K562 (cell line): ENCODE results near the gene CCDC192. TPM values are rescaled to one million over a fixed set of nuclear protein-coding genes. Genes with fewer than 3 reads are reported as not detected.
A peak's percentile ranks its signal among the peaks of the same experiment; 100 is the strongest.
"Not testable (repeated sequence)": the region's sequence is repeated elsewhere in the genome, so short reads cannot be mapped to it uniquely, and the experiment has no call there.

Experiments
- ATAC-seq: fragments of 200-7000 bp; cut with Tn5 transposase; 3 replicates; pipeline ENCODE4 v1.9.1; 2020; ENCODE audit warnings: moderate library complexity
- BruUV-seq: library from RNA; stranded (reverse); fragments of 400-500 nt; replicated peaks from 2 replicates; lab custom pipeline; 2021; lab: Mats Ljungman, UMichigan
- CTCF ChIA-PET: fragments of 300-600 bp; formaldehyde crosslinking; extraction: SDS; loops from one replicate; lab custom pipeline; 2021; ENCODE audit warnings: low intra/inter-chr PET ratio; lab: Yijun Ruan, JAX
- POLR2A ChIA-PET: fragments of 300-600, 350-650 bp; sonication (Branson Sonifier 250); formaldehyde crosslinking; extraction: SDS; loops from one replicate; lab custom pipeline; 2021; ENCODE audit warnings: antibody characterized with exemption, inconsistent platforms; lab: Yijun Ruan, JAX
- DNase-seq, 4 experiments: peaks; one replicate each; pipeline versions ENCODE4 v3.0.0 to v3.0.0-alpha.2; 2011 to 2018; ENCODE audit warnings: low spot score in 3 of 4, mixed read lengths in 3 of 4; ENCODE audit errors: extremely low read depth in 1 of 4
- FAIRE-seq: peaks from 2 replicates; lab custom pipeline; 2011; peaks lifted over from hg19 to GRCh38; lab: Jason Lieb, UNC
- H2AFZ ChIP-seq: 2 replicates; pipeline ENCODE4 v1.6.0; 2011; ENCODE audit warnings: low read depth, low read length, control low read depth, inconsistent platforms
- H3K27ac ChIP-seq: fragments of 200-600 bp; 3 replicates; pipeline ENCODE4 v1.8.0; 2011; ENCODE audit warnings: low read depth, mild to moderate bottlenecking, control low read depth, inconsistent platforms, low read length, moderate library complexity, mixed read lengths; ENCODE audit errors: extremely low read depth
- H3K27me3 ChIP-seq, 2 experiments: fragments of 300-600 bp in 1 of 2; 2 replicates in 1 of 2; 3 replicates in 1 of 2; pipeline versions ENCODE4 v1.6.0 to v1.8.0; 2011; ENCODE audit warnings: inconsistent platforms in 2 of 2, low read length in 2 of 2, mild to moderate bottlenecking in 1 of 2, mixed read lengths in 1 of 2, moderate library complexity in 1 of 2; ENCODE audit not compliant: control insufficient read depth in 2 of 2, insufficient read depth in 2 of 2
- H3K36me3 ChIP-seq: fragments of 300-600 bp; 3 replicates; pipeline ENCODE4 v1.8.0; 2011; ENCODE audit warnings: mild to moderate bottlenecking, low read length, inconsistent platforms; ENCODE audit not compliant: control insufficient read depth, insufficient read depth
- H3K4me1 ChIP-seq, 2 experiments: fragments of 200-600 bp in 1 of 2; replicated peaks in 1 of 2; 2 replicates in 1 of 2; 3 replicates in 1 of 2; pipeline versions ENCODE4 v1.5.1 to v1.8.0; 2011; ENCODE audit warnings: inconsistent platforms in 2 of 2, low read length in 2 of 2, mild to moderate bottlenecking in 1 of 2, mixed read lengths in 1 of 2, moderate library complexity in 1 of 2; ENCODE audit not compliant: control insufficient read depth in 2 of 2, insufficient read depth in 2 of 2
- H3K4me2 ChIP-seq: 2 replicates; pipeline ENCODE4 v1.6.1; 2011; ENCODE audit warnings: low read length, control low read depth, inconsistent platforms, mixed read lengths; ENCODE audit not compliant: insufficient read depth
- H3K4me3 ChIP-seq: fragments of 200-600 bp; sonication (generic), shearing (Covaris generic); 2 replicates; pipeline ENCODE4 v1.5.1; 2016; ENCODE audit warnings: control low read depth, inconsistent platforms
- H3K79me2 ChIP-seq: fragments of 200-600 bp; 3 replicates; pipeline ENCODE4 v1.8.0; 2011; ENCODE audit warnings: low read length, inconsistent platforms; ENCODE audit not compliant: control insufficient read depth, insufficient read depth
- H3K9ac ChIP-seq, 2 experiments: 2 replicates each; pipeline versions ENCODE4 v1.6.0 to v1.6.1; 2011; ENCODE audit warnings: low read depth in 2 of 2, low read length in 2 of 2, control low read depth in 1 of 2, inconsistent platforms in 1 of 2, mild to moderate bottlenecking in 1 of 2, mixed read lengths in 1 of 2; ENCODE audit not compliant: insufficient read depth in 1 of 2
- H3K9me1 ChIP-seq: one replicate; pipeline ENCODE4 v1.6.0; 2011; ENCODE audit warnings: inconsistent platforms, mild to moderate bottlenecking, low read length, moderate library complexity; ENCODE audit not compliant: control insufficient read depth, insufficient read depth
- H3K9me3 ChIP-seq: replicated peaks from 2 replicates; pipeline ENCODE4 v1.5.1; 2011; ENCODE audit warnings: low read depth, low read length, inconsistent platforms; ENCODE audit not compliant: control insufficient read depth, insufficient read depth
- H4K20me1 ChIP-seq: replicated peaks from 2 replicates; pipeline ENCODE4 v1.6.1; 2011; ENCODE audit warnings: low read length, inconsistent platforms, mixed read lengths; ENCODE audit not compliant: control insufficient read depth, insufficient read depth
- ATF3 ChIP-seq, 2 experiments: fragments of 450-650 bp in 1 of 2; sonication (generic) in 1 of 2; formaldehyde crosslinking in 1 of 2; IDR thresholded peaks in 1 of 2; conservative IDR thresholded peaks in 1 of 2; 2 replicates each; pipeline versions ENCODE4 v1.6.1 to v1.8.1; 2016 to 2023; ENCODE audit warnings: mild to moderate bottlenecking in 2 of 2, moderate library complexity in 2 of 2, inconsistent platforms in 1 of 2, missing genetic modification reagents in 1 of 2
- CBFA2T3 ChIP-seq: fragments of 450-650 bp; IDR thresholded peaks from 2 replicates; pipeline ENCODE4 v1.6.1; 2017
- TRIM24 ChIP-seq, 2 experiments: fragments of 450-650 bp; IDR thresholded peaks; 2 replicates each; pipeline ENCODE4 v1.6.1; 2016
- ZNF316 ChIP-seq: fragments of 450-650 bp; IDR thresholded peaks from 2 replicates; pipeline ENCODE4 v1.6.1; 2016
- WGBS: fragments of 100-300 bp; shearing (Covaris generic); methylation state at CpG from one replicate; pipeline ENCODE4 v1.1.6; 2016; ENCODE audit warnings: low coverage, mixed read lengths; ENCODE audit not compliant: insufficient coverage; ENCODE audit errors: missing lambda C conversion rate; 5-methylcytosine and 5-hydroxymethylcytosine counted together
- in situ Hi-C: fragments of 300-500 bp; cut with MboI; formaldehyde crosslinking; loops from 4 replicates; pipeline ENCODE4 v1.15.0; 2018; ENCODE audit warnings: inconsistent platforms, mixed read lengths
- intact Hi-C: fragments of 100-400 bp; cut with micrococcal nuclease; formaldehyde crosslinking; loops from 2 replicates; pipeline ENCODE4 v1.14.2; 2022
- polyA plus RNA-seq, 8 experiments: library from polyadenylated mRNA; depleted of rRNA in 4 of 8; stranded (reverse) in 5 of 8; unstranded in 3 of 8; fragments of >200 nt; fragmentation: Nextera tagmentation in 2 of 8; fragmentation: Illumina TruSeq in 1 of 8; extraction: Ambion mirVana in 2 of 8; extraction: Trizol in 1 of 8; gene quantifications; 2 replicates each; pipeline versions ENCODE4 v1.2.1 to v1.2.3, GENCODE V29; 2011 to 2014; ENCODE audit warnings: inconsistent platforms in 1 of 8, missing spikeins in 1 of 8
- total RNA-seq, 7 experiments: library from RNA; depleted of rRNA in 6 of 7; stranded (reverse); fragments of >200 nt in 6 of 7; fragmentation: Illumina TruSeq in 2 of 7; extraction: Trizol in 2 of 7; gene quantifications; 2 replicates each; pipeline versions ENCODE4 v1.2.1 to v1.2.3, GENCODE V29; 2011 to 2021; ENCODE audit warnings: low replicate concordance in 1 of 7

Gene CCDC192
- total and polyA plus RNA-seq, 9 of the 15 experiments (the other 6 are each of a cell fraction or from before 2014, with no cell fraction given), result 0.21 to 0.66 (median 0.38) TPM; not detected in 2

- BruUV-seq, result no TSS peak
- in situ Hi-C loops, result no loop called here
- FAIRE-seq (no peak), DNase-seq (no peak), ATAC-seq (no peak)
- Histone ChIP-seq H3K4me1 (no peaks in the 10 kb centered on the region), H3K9me1 (no peaks in the 10 kb centered on the region), H2AFZ (no peak overlapping the region), H4K20me1 (no peaks in the 10 kb centered on the region), H3K9me3 (no peaks in the 10 kb centered on the region), H3K4me2 (no peak overlapping the region), H3K4me3 (no peak overlapping the region), H3K36me3 (no peaks in the 10 kb centered on the region), H3K27me3 (no peaks in the 10 kb centered on the region; a peak in 1 of 5 replicates), H3K9ac (no peak overlapping the region), H3K27ac (no peak overlapping the region), H3K79me2 (no peaks in the 10 kb centered on the region)
- POLR2A ChIA-PET, result no interaction called here
- CTCF ChIA-PET, result no interaction called here
- 0% methylated on average over 2 of the region's 2 CpGs for WGBS
- TF ChIP-seq TRIM24 (IDR thresholded peaks at IDR 0.05), result no peak
- peak; percentile 19; the same call in 1 of the 2 replicates for TF ChIP-seq ZNF316
- TF ChIP-seq ATF3 (IDR thresholded peaks at IDR 0.05), result 0 out of 2 replicates have a peak, but pooled peaks have one; percentile 18
- no peak for TF ChIP-seq ATF3 (CRISPR knock-in tag; conservative IDR thresholded peaks at IDR 0.05)
- TF ChIP-seq CBFA2T3, result no peak
- intact Hi-C loops, result no loop called here
These were observed 143.7 kb downstream of the CCDC192 start for GRCh38 chr5:127846884-127847283.

GRCh38 chr5:127847641-127848040, 144.4 kb downstream of the CCDC192 start:
- H3K4me3 ChIP-seq, intact Hi-C loops, H3K79me2 ChIP-seq, CTCF ChIA-PET, H3K36me3 ChIP-seq, H3K4me2 ChIP-seq, H3K9ac ChIP-seq, H3K27me3 ChIP-seq, DNase-seq, POLR2A ChIA-PET, H2AFZ ChIP-seq, BruUV-seq, H3K9me3 ChIP-seq, H3K4me1 ChIP-seq, H3K9me1 ChIP-seq, H4K20me1 ChIP-seq, FAIRE-seq, H3K27ac ChIP-seq, in situ Hi-C loops, ATAC-seq: not testable (repeated sequence)
- WGBS, result 0% methylated on average over 5 of the region's 5 CpGs
